Heart left ventricle (tissue), 16 donors: ENCODE data around the gene LRP5. TPM values are rescaled to one million over a fixed set of nuclear protein-coding genes. Genes with fewer than 3 reads are reported as not detected.

Source experiments
- ATAC-seq, 4 donors: fragments of 200-7000 bp; cut with Tn5 transposase; one replicate each; pipeline ENCODE4 v1.9.1; 2020 to 2022; ENCODE audit warnings: moderate library complexity in 4 of 4, mild to moderate bottlenecking in 3 of 4, moderate number of reproducible peaks in 1 of 4
- DNase-seq, 5 donors: peaks; one replicate each; pipeline ENCODE4 v3.0.0-alpha.2; 2020
- H3K27ac ChIP-seq, 12 donors: fragments of 200-600 bp; sonication (generic) in 4 of 12; one replicate each; pipeline versions ENCODE4 v1.5.0 to v1.8.0; 2016 to 2022; ENCODE audit warnings: mild to moderate bottlenecking in 2 of 12
- H3K27me3 ChIP-seq, 9 donors: fragments of 200-600 bp; sonication (generic) in 2 of 9; one replicate each; pipeline versions ENCODE4 v1.5.1 to v1.8.0; 2016 to 2022; ENCODE audit warnings: mild to moderate bottlenecking in 3 of 9
- H3K36me3 ChIP-seq, 9 donors: fragments of 200-600 bp; sonication (generic) in 2 of 9; one replicate each; pipeline versions ENCODE4 v1.5.0 to v1.8.0; 2018 to 2022; ENCODE audit warnings: mild to moderate bottlenecking in 2 of 9
- H3K4me1 ChIP-seq, 12 donors: fragments of 200-600 bp; sonication (generic) in 4 of 12; one replicate each; pipeline versions ENCODE4 v1.5.0 to v1.8.0; 2016 to 2022; ENCODE audit warnings: mild to moderate bottlenecking in 3 of 12
- H3K4me3 ChIP-seq, 12 donors: fragments of 200-600 bp; sonication (generic) in 4 of 12; one replicate each; pipeline versions ENCODE4 v1.5.0 to v1.8.0; 2017 to 2022; ENCODE audit warnings: mild to moderate bottlenecking in 9 of 12, moderate library complexity in 4 of 12
- H3K9me3 ChIP-seq, 12 donors: fragments of 200-600 bp; sonication (generic) in 4 of 12; one replicate each; pipeline versions ENCODE4 v1.5.0 to v1.8.0; 2016 to 2022; ENCODE audit warnings: mild to moderate bottlenecking in 1 of 12
- POLR2A ChIP-seq, 2 donors: fragments of 450-650 bp; IDR thresholded peaks; one replicate each; pipeline ENCODE4 v1.6.1; 2017; ENCODE audit warnings: antibody characterized with exemption in 2 of 2, mild to moderate bottlenecking in 2 of 2, moderate library complexity in 2 of 2
- WGBS, 4 donors: extraction: QIAGEN DNeasy Blood & Tissue Kit in 2 of 4; methylation state at CpG; one replicate each; pipeline versions ENCODE4 v1.1.5 to v1.1.7; 2013 to 2018; 5-methylcytosine and 5-hydroxymethylcytosine counted together
- intact Hi-C, 10 donors: fragments of 100-400 bp; cut with DNase I; formaldehyde crosslinking; loops; one replicate each; pipeline versions ENCODE4 v1.11.1 to v1.14.2; 2022
- polyA plus RNA-seq, 2 donors: library from polyadenylated mRNA; stranded (reverse); fragments of 200-250 nt; gene quantifications; one replicate each; pipeline ENCODE4 v1.2.3, GENCODE V29; 2013
- total RNA-seq, 9 donors: library from RNA; depleted of rRNA in 2 of 9; stranded (reverse); fragments of >200 nt in 2 of 9; fragmentation: NEBNext Ultra II Directional in 3 of 9; extraction: Animal tissue kit (Norgen Biotek cat#: 25700) in 3 of 9; gene quantifications; one replicate each; pipeline versions ENCODE4 v1.1.0 to v1.2.4, GENCODE V29; 2016 to 2023
- TF ChIP-seq, protein P1 (sequence below), 12 donors: fragments of 200-600 bp; sonication (generic) in 4 of 12; IDR thresholded peaks; one replicate each; pipeline versions ENCODE4 v1.5.0 to v1.8.0; 2018 to 2022; ENCODE audit warnings: antibody characterized with exemption in 12 of 12, mild to moderate bottlenecking in 5 of 12
- donor health status: ischemic (EF 13 %, LVEDD 7.1; RV severe dilation, severe dysfunction).
- donor health status: healthy with polysubstance abuse.
- donor health status: DM: no; HTN: yes; CAD: no.
- donor health status: DM: no; HTN: no; CAD: no.
- donor health status: ischemic (EF 25% LVEDD 6.9; RV normal size, moderate dysfunction).
- donor health status: ischemic (EF 25% LVEDD 5.7; RV mildly dilated, moderate dysfunction).
- donor health status: healthy.
- donor health status: DM: yes; HTN: yes; CAD: no.
- donor health status: ischemic (EF 35%, LVEDD 5.7; RV mildly dilated, moderate dysfunction).
- donor health status: nonischemic (EF 11% LVEDD 7.7; RV severe dilation, severe dysfunction).
- donor health status: DM: yes; HTN: yes; CAD: no.
- donor health status: PGD.
- donor health status: ischemic (EF 29% LVEDD 5.4; RV normal size, mild dysfunction).
- donor health status: nonischemic (EF 23%, LVEDD 6.1; RV moderate dilation, normal function).

Gene LRP5
- total and polyA plus RNA-seq, 11 donors: 30.2 to 62.5 (median 39.8) TPM

GRCh38 chr11:68479390-68479789, 167.0 kb downstream of the LRP5 start:
- H3K9me3 ChIP-seq: peaks cover 0 to 6% (median 0%) of the 10 kb centered on the region in 12 donors
- no peak overlapping the region for H3K27ac ChIP-seq
- H3K4me3 ChIP-seq: no peak overlapping the region
- TF ChIP-seq, protein P1, sequence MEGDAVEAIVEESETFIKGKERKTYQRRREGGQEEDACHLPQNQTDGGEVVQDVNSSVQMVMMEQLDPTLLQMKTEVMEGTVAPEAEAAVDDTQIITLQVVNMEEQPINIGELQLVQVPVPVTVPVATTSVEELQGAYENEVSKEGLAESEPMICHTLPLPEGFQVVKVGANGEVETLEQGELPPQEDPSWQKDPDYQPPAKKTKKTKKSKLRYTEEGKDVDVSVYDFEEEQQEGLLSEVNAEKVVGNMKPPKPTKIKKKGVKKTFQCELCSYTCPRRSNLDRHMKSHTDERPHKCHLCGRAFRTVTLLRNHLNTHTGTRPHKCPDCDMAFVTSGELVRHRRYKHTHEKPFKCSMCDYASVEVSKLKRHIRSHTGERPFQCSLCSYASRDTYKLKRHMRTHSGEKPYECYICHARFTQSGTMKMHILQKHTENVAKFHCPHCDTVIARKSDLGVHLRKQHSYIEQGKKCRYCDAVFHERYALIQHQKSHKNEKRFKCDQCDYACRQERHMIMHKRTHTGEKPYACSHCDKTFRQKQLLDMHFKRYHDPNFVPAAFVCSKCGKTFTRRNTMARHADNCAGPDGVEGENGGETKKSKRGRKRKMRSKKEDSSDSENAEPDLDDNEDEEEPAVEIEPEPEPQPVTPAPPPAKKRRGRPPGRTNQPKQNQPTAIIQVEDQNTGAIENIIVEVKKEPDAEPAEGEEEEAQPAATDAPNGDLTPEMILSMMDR (IDR thresholded peaks at IDR 0.05): no peak
- no peak for TF ChIP-seq POLR2A (IDR thresholded peaks at IDR 0.05)
- DNase-seq (no peak), ATAC-seq (no peak)
- peaks cover 8 to 60% (median 38%) of the 10 kb centered on the region in 12 donors for H3K4me1 ChIP-seq
- peaks cover 0 to 5% (median 0%) of the 10 kb centered on the region in 9 donors for H3K36me3 ChIP-seq
- intact Hi-C loops: loop anchor here in 1 of 10 donors (10.0 kb wide), 1 partner anchor 95 kb away; no protein-coding TSS in a partner anchor
- no peaks in the 10 kb centered on the region for H3K27me3 ChIP-seq
- 63 to 67% (median 66%) methylated on average over 3 of the region's 3 CpGs for WGBS, 4 donors

GRCh38 chr11:68480193-68480592, 167.8 kb downstream of the LRP5 start:
- intact Hi-C loops: no loop called here
- ATAC-seq: no peak
- Histone ChIP-seq H3K9me3 (peaks cover 0 to 14% (median 0%) of the 10 kb centered on the region in 12 donors), H3K36me3 (peaks cover 0 to 5% (median 0%) of the 10 kb centered on the region in 9 donors), H3K27me3 (no peaks in the 10 kb centered on the region), H3K4me1 (peaks cover 8 to 54% (median 34%) of the 10 kb centered on the region in 12 donors), H3K4me3 (no peak overlapping the region), H3K27ac (peak overlapping the region in 3 of 12 donors; percentile 6 to 41 (median 6))
- TF ChIP-seq, protein P1 (IDR thresholded peaks at IDR 0.05): no peak
- TF ChIP-seq POLR2A (IDR thresholded peaks at IDR 0.05): no peak
- DNase-seq: no peak
- WGBS, 4 donors: 53 to 64% (median 58%) methylated on average over 2 of the region's 2 CpGs

DNA sequence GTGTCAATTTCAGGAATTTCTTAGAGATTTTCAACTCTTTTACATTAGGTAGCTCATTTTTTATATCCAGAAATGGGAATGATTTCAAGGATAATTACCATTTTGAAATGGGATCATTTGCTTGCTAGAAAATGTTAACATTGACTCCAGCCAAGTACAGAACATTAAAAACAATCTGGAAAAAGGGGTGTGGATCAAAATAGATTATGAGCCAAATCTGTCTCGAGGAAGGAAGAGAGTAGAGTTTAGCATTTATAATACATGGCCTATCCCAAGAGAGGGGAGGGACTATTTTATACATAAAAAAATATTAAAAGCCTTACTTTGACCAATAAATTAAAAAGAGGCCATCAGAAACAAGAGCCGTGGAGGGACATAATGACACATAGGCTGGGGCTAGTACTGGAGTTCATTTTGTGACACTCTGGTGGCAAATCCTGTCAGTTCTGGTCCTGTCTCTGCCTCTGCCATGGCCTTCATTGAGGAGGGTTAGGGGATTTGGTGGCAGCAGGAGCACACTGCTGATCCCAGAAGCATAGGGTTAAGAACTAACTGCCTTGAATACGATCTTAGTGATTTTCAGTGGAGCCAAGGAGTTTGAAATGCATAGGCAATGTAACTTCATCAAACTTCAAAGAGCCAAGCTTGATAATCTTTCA, 168.6 kb downstream of the LRP5 start:
- Histone ChIP-seq H3K27ac (peak overlapping the region in 7 of 12 donors; percentile 6 to 59 (median 36)), H3K36me3 (peaks cover 0 to 5% (median 0%) of the 10 kb centered on the region in 9 donors), H3K9me3 (peaks cover 0 to 14% (median 0%) of the 10 kb centered on the region in 12 donors), H3K27me3 (no peaks in the 10 kb centered on the region), H3K4me3 (no peak overlapping the region), H3K4me1 (peaks cover 8 to 54% (median 36%) of the 10 kb centered on the region in 12 donors)
- intact Hi-C loops: no loop called here
- DNase-seq: no peak
- peak in 3 of 4 donors; percentile 27 to 65 (median 29) for ATAC-seq
- no peak for TF ChIP-seq POLR2A (IDR thresholded peaks at IDR 0.05)
- TF ChIP-seq, protein P1 (IDR thresholded peaks at IDR 0.05): no peak
- WGBS, 4 donors: 13 to 20% (median 19%) methylated on average over 3 of the region's 3 CpGs

DNA sequence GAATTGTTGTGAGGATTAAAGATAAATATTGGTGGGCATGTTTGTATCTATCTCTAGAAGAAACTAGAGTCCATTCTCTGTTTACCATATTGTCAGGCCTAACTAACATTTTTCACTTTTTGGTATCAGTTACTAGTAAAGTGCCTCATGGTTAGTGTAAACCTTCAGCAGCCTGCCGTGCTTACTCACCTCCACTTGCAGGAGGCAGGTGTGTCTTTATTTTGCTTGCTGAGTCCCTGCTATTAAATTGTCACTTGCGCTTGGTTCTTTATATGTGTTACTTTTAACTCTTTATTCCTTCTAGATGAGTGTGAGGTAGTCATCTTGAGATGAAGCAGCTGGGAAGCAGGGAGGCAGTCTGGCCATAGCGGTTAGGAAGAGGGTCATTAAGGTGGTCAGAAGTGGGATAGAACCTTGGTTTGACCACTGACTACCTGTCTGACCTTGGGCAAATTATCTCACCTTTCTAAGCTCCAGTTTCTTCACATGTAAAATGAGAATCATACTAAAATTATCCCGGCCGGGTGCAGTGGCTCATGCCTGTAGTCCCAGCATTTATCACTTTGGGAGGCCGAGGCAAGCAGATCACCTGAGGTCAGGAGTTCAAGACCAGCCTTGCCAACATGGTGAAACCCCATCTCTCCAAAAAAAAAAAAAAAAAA, 169.3 kb downstream of the LRP5 start:
- Histone ChIP-seq H3K27me3 (no peaks in the 10 kb centered on the region), H3K36me3 (peaks cover 0 to 5% (median 0%) of the 10 kb centered on the region in 9 donors), H3K4me1 (peaks cover 8 to 53% (median 38%) of the 10 kb centered on the region in 12 donors), H3K9me3 (peaks cover 0 to 20% (median 0%) of the 10 kb centered on the region in 12 donors), H3K4me3 (no peak overlapping the region), H3K27ac (peak overlapping the region in 4 of 12 donors; percentile 6 to 59 (median 36))
- DNase-seq: no peak
- TF ChIP-seq POLR2A (IDR thresholded peaks at IDR 0.05): no peak
- TF ChIP-seq, protein P1 (IDR thresholded peaks at IDR 0.05): no peak
- intact Hi-C loops: no loop called here
- 62 to 77% (median 70%) methylated on average over 6 of the region's 6 CpGs for WGBS, 4 donors
- ATAC-seq: peak in 1 of 4 donors; percentile 11
